ENCODE results near the gene EIF1AY.

- TF ChIP-seq, protein P1, sequence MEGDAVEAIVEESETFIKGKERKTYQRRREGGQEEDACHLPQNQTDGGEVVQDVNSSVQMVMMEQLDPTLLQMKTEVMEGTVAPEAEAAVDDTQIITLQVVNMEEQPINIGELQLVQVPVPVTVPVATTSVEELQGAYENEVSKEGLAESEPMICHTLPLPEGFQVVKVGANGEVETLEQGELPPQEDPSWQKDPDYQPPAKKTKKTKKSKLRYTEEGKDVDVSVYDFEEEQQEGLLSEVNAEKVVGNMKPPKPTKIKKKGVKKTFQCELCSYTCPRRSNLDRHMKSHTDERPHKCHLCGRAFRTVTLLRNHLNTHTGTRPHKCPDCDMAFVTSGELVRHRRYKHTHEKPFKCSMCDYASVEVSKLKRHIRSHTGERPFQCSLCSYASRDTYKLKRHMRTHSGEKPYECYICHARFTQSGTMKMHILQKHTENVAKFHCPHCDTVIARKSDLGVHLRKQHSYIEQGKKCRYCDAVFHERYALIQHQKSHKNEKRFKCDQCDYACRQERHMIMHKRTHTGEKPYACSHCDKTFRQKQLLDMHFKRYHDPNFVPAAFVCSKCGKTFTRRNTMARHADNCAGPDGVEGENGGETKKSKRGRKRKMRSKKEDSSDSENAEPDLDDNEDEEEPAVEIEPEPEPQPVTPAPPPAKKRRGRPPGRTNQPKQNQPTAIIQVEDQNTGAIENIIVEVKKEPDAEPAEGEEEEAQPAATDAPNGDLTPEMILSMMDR (IDR thresholded peaks at IDR 0.05) = no peak
- TF ChIP-seq POLR2A (IDR thresholded peaks at IDR 0.05) (no peak), POLR2AphosphoS5 (IDR thresholded peaks at IDR 0.05) (no peak), EP300 (IDR thresholded peaks at IDR 0.05; ENCODE audit: low read depth) (no peak)
Measured at GRCh38 chrY:20555820-20556219, 19.8 kb upstream of the EIF1AY start.

Measured in transverse colon (tissue), 4 donors.